Keratinocyte (primary cell): Measurements from ENCODE around the gene SLC30A1. TPM values are rescaled to one million over a fixed set of nuclear protein-coding genes. Genes with fewer than 3 reads are reported as not detected.

ENCODE experiments used
- DNase-seq: peaks from one replicate; pipeline ENCODE4 v3.0.0-alpha.2; 2011; ENCODE audit warnings: low read depth, missing footprints, low spot score
- FAIRE-seq: peaks from 2 replicates; lab custom pipeline; 2011; peaks lifted over from hg19 to GRCh38; lab: Jason Lieb, UNC
- H2AFZ ChIP-seq: 2 replicates; pipeline ENCODE4 v1.6.0; 2012; ENCODE audit warnings: low read length, control low read depth, inconsistent platforms; ENCODE audit not compliant: control insufficient read depth
- H3K27ac ChIP-seq: 2 replicates; pipeline ENCODE4 v1.5.1; 2011; ENCODE audit warnings: low read length; ENCODE audit not compliant: control insufficient read depth, insufficient read depth
- H3K27me3 ChIP-seq: 3 replicates; pipeline ENCODE4 v1.6.0; 2011; ENCODE audit warnings: low read length; ENCODE audit not compliant: control insufficient read depth, insufficient read depth; ENCODE audit errors: extremely low read depth
- H3K36me3 ChIP-seq, 2 experiments: 2 replicates in 1 of 2; 3 replicates in 1 of 2; pipeline ENCODE4 v1.5.1; 2011; ENCODE audit warnings: low read length in 2 of 2, mild to moderate bottlenecking in 1 of 2; ENCODE audit not compliant: control insufficient read depth in 2 of 2, insufficient read depth in 2 of 2; ENCODE audit errors: extremely low read depth in 1 of 2
- H3K4me1 ChIP-seq: 3 replicates; pipeline ENCODE4 v1.5.1; 2011; ENCODE audit warnings: low read length; ENCODE audit not compliant: control insufficient read depth, insufficient read depth; ENCODE audit errors: extremely low read depth
- H3K4me2 ChIP-seq: 3 replicates; pipeline ENCODE4 v1.6.0; 2011; ENCODE audit warnings: low read depth, low read length; ENCODE audit not compliant: control insufficient read depth, insufficient read depth; ENCODE audit errors: extremely low read depth
- H3K4me3 ChIP-seq, 3 experiments: fragments of 200-600 bp in 1 of 3; sonication (generic) in 1 of 3; 2 replicates in 2 of 3; 3 replicates in 1 of 3; pipeline ENCODE4 v1.5.1; 2011 to 2016; ENCODE audit warnings: low read length in 3 of 3, mild to moderate bottlenecking in 3 of 3, control low read depth in 2 of 3, inconsistent platforms in 1 of 3, low read depth in 1 of 3, mixed read lengths in 1 of 3, mixed run types in 1 of 3, moderate library complexity in 1 of 3; ENCODE audit not compliant: control insufficient read depth in 2 of 3, insufficient read depth in 2 of 3; ENCODE audit errors: extremely low read depth in 1 of 3
- H3K79me2 ChIP-seq: 2 replicates; pipeline ENCODE4 v1.6.0; 2012; ENCODE audit warnings: low read length; ENCODE audit not compliant: control insufficient read depth, insufficient read depth
- H3K9ac ChIP-seq: 3 replicates; pipeline ENCODE4 v1.6.0; 2011; ENCODE audit warnings: low read length; ENCODE audit not compliant: control insufficient read depth, insufficient read depth; ENCODE audit errors: extremely low read depth
- H3K9me1 ChIP-seq: 3 replicates; pipeline ENCODE4 v1.6.0; 2011; ENCODE audit warnings: low read length; ENCODE audit not compliant: control insufficient read depth, insufficient read depth; ENCODE audit errors: extremely low read depth
- H3K9me3 ChIP-seq: 2 replicates; pipeline ENCODE4 v1.5.1; 2012; ENCODE audit warnings: low read depth, low read length; ENCODE audit not compliant: control insufficient read depth
- H4K20me1 ChIP-seq: 3 replicates; pipeline ENCODE4 v1.6.0; 2011; ENCODE audit warnings: low read length; ENCODE audit not compliant: control insufficient read depth, insufficient read depth; ENCODE audit errors: extremely low read depth
- EZH2 ChIP-seq: IDR thresholded peaks from one replicate; pipeline ENCODE4 v1.6.1; 2012; ENCODE audit warnings: inconsistent platforms, mild to moderate bottlenecking, low read length, moderate library complexity
- dilution Hi-C: fragments of 300-500 bp; cut with MboI; formaldehyde crosslinking; loops from one replicate; pipeline ENCODE4 v1.7.0; 2020; ENCODE audit warnings: low sequenced_read_pairs; ENCODE audit not compliant: extremely low pct_ligation_motif_present
- polyA plus RNA-seq, 5 experiments: library from polyadenylated mRNA; depleted of rRNA in 3 of 5; stranded (reverse) in 3 of 5; stranded (forward) in 1 of 5; unstranded in 1 of 5; fragments of >200 nt; gene quantifications; 1 replicate in 1 of 5; 2 replicates in 3 of 5; 3 replicates in 1 of 5; pipeline versions ENCODE4 v1.2.1 to v1.2.3, GENCODE V29; 2011 to 2012; ENCODE audit warnings: missing spikeins in 2 of 5, low read depth in 1 of 5, low replicate concordance in 1 of 5
- TF ChIP-seq, protein P1 (sequence below), 3 experiments: IDR thresholded peaks in 1 of 3; conservative IDR thresholded peaks in 1 of 3; optimal IDR thresholded peaks in 1 of 3; 2 replicates in 2 of 3; 3 replicates in 1 of 3; pipeline versions ENCODE3 to v1.5.1; 2011; ENCODE audit warnings: low read length in 3 of 3, mild to moderate bottlenecking in 3 of 3, moderate library complexity in 2 of 3, control low read depth in 1 of 3, inconsistent platforms in 1 of 3; ENCODE audit not compliant: insufficient read depth in 2 of 3; ENCODE audit errors: extremely low read depth in 1 of 3

SLC30A1 gene
- polyA plus RNA-seq, 1 donor (not counting 4 experiments of a cell fraction or from before 2014, with no cell fraction given) = 17.2 TPM

DNA sequence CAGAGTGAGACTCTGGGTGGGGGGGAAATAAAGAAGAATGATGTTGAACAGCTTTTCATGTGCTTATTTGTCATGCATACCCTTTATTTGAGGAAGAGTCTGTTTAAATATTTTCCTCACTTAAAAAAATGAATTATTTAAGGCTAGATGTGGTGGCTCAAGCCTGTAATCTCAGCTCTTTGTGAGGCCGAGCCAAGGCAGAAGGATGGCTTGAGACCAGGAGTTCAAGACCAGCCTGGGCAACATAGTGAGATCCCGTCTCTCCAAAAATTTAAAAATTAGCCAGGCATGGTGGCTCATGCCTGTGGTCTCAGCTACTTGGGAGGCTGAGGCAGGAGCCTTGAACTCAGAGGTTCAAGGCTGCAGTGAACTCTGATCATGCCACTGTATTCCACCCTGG lies 25.4 kb downstream of the SLC30A1 start:
- no peaks in the 10 kb centered on the region for H3K79me2 ChIP-seq
- no peak for FAIRE-seq

GRCh38 chr1:211551638-211552460 lies 27.1 kb downstream of the SLC30A1 start:
- no peak for DNase-seq
- dilution Hi-C loops = no loop called here

More for the DNA sequence above, 25.4 kb downstream of the SLC30A1 start:
- Histone ChIP-seq H2AFZ (no peak overlapping the region), H3K36me3 (no peaks in the 10 kb centered on the region), H3K4me1 (peaks cover 2% of the 10 kb centered on the region), H4K20me1 (no peaks in the 10 kb centered on the region), H3K9me1 (no peaks in the 10 kb centered on the region), H3K9ac (no peak overlapping the region), H3K27me3 (no peaks in the 10 kb centered on the region), H3K4me2 (no peak overlapping the region), H3K9me3 (no peaks in the 10 kb centered on the region), H3K27ac (no peak overlapping the region), H3K4me3 (no peak overlapping the region)
- TF ChIP-seq EZH2 = no peak
- TF ChIP-seq, protein P1, sequence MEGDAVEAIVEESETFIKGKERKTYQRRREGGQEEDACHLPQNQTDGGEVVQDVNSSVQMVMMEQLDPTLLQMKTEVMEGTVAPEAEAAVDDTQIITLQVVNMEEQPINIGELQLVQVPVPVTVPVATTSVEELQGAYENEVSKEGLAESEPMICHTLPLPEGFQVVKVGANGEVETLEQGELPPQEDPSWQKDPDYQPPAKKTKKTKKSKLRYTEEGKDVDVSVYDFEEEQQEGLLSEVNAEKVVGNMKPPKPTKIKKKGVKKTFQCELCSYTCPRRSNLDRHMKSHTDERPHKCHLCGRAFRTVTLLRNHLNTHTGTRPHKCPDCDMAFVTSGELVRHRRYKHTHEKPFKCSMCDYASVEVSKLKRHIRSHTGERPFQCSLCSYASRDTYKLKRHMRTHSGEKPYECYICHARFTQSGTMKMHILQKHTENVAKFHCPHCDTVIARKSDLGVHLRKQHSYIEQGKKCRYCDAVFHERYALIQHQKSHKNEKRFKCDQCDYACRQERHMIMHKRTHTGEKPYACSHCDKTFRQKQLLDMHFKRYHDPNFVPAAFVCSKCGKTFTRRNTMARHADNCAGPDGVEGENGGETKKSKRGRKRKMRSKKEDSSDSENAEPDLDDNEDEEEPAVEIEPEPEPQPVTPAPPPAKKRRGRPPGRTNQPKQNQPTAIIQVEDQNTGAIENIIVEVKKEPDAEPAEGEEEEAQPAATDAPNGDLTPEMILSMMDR (optimal IDR thresholded peaks at IDR 0.05 in 1 of 3, IDR thresholded peaks at IDR 0.05 in 1 of 3, conservative IDR thresholded peaks at IDR 0.05 in 1 of 3; ENCODE audit: extremely low read depth in 1 of 3, insufficient read depth in 2 of 3, low read length in 3 of 3) = no peak
- dilution Hi-C loops = no loop called here
- no peak for DNase-seq

More at GRCh38 chr1:211551638-211552460, 27.1 kb downstream of the SLC30A1 start:
- TF ChIP-seq, protein P1 (optimal IDR thresholded peaks at IDR 0.05 in 1 of 3, IDR thresholded peaks at IDR 0.05 in 1 of 3, conservative IDR thresholded peaks at IDR 0.05 in 1 of 3; ENCODE audit: extremely low read depth in 1 of 3, insufficient read depth in 2 of 3, low read length in 3 of 3) = no peak
- no peak for TF ChIP-seq EZH2
- H3K4me3 ChIP-seq = no peak overlapping the region
- H3K36me3 ChIP-seq = no peaks in the 10 kb centered on the region
- H3K4me1 ChIP-seq = peaks cover 2% of the 10 kb centered on the region
- H2AFZ ChIP-seq = no peak overlapping the region
- no peaks in the 10 kb centered on the region for H3K9me3 ChIP-seq
- H4K20me1 ChIP-seq = no peaks in the 10 kb centered on the region
- no peak for FAIRE-seq
- H3K9me1 ChIP-seq = no peaks in the 10 kb centered on the region
- no peak overlapping the region for H3K9ac ChIP-seq
- H3K27me3 ChIP-seq = peaks cover 2% of the 10 kb centered on the region
- no peak overlapping the region for H3K27ac ChIP-seq
- H3K79me2 ChIP-seq = no peaks in the 10 kb centered on the region
- peak overlapping the region; percentile 29 for H3K4me2 ChIP-seq
